ENCODE results near the gene PREX1. TPM values are rescaled to one million over a fixed set of nuclear protein-coding genes. Genes with fewer than 3 reads are reported as not detected.

The PREX1 gene
- polyA plus RNA-seq, 1 donor (not counting 4 experiments of a cell fraction or from before 2014, with no cell fraction given) = 0.22 TPM

- TF ChIP-seq, protein P1, sequence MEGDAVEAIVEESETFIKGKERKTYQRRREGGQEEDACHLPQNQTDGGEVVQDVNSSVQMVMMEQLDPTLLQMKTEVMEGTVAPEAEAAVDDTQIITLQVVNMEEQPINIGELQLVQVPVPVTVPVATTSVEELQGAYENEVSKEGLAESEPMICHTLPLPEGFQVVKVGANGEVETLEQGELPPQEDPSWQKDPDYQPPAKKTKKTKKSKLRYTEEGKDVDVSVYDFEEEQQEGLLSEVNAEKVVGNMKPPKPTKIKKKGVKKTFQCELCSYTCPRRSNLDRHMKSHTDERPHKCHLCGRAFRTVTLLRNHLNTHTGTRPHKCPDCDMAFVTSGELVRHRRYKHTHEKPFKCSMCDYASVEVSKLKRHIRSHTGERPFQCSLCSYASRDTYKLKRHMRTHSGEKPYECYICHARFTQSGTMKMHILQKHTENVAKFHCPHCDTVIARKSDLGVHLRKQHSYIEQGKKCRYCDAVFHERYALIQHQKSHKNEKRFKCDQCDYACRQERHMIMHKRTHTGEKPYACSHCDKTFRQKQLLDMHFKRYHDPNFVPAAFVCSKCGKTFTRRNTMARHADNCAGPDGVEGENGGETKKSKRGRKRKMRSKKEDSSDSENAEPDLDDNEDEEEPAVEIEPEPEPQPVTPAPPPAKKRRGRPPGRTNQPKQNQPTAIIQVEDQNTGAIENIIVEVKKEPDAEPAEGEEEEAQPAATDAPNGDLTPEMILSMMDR (optimal IDR thresholded peaks at IDR 0.05 in 1 of 3, IDR thresholded peaks at IDR 0.05 in 1 of 3, conservative IDR thresholded peaks at IDR 0.05 in 1 of 3; ENCODE audit: extremely low read depth in 1 of 3, insufficient read depth in 2 of 3, low read length in 3 of 3) = no peak
- TF ChIP-seq EZH2 (IDR thresholded peaks at IDR 0.05; ENCODE audit: low read length) = no peak
- no peaks in the 10 kb centered on the region for H3K9me1 ChIP-seq (ENCODE audit: control insufficient read depth, extremely low read depth, insufficient read depth, low read length)
- dilution Hi-C loops (cut with MboI; ENCODE audit: extremely low pct_ligation_motif_present, low sequenced_read_pairs) = no loop called here
These were observed 84.7 kb downstream of the PREX1 start for GRCh38 chr20:48742912-48743680.

DNA sequence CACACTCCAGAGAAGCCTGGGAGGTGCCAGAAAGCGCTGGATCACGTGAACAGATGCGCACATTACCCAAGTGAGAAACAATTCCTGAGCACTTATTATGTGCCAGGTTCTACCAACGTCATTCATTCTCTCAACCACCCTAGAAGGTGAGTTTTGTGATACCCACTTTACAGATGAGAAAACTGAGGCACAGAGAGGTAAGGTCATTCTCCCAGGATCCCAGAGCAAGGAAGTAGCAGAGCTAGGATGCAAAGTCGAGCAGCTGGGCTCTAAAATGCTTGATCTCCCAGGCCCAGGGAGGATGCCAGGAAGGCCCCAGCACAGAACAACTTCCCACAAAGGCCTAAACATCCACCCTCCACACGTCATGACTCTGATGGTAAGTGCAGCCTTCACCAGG lies 85.6 kb downstream of the PREX1 start:
- no peaks in the 10 kb centered on the region for H3K9me1 ChIP-seq (ENCODE audit: control insufficient read depth, extremely low read depth, insufficient read depth, low read length)
- FAIRE-seq (no peak), DNase-seq (ENCODE audit: low read depth, low spot score) (no peak)
- dilution Hi-C loops (cut with MboI; ENCODE audit: extremely low pct_ligation_motif_present, low sequenced_read_pairs) = no loop called here
- no peaks in the 10 kb centered on the region for H3K36me3 ChIP-seq (ENCODE audit: control insufficient read depth in 2 of 2, extremely low read depth in 1 of 2, insufficient read depth in 2 of 2, low read length in 2 of 2)
- H3K27ac ChIP-seq (ENCODE audit: control insufficient read depth, insufficient read depth, low read length) = no peak overlapping the region
- H3K9ac ChIP-seq (ENCODE audit: control insufficient read depth, extremely low read depth, insufficient read depth, low read length) = no peak overlapping the region
- H3K27me3 ChIP-seq (ENCODE audit: control insufficient read depth, extremely low read depth, insufficient read depth, low read length) = peaks cover 9% of the 10 kb centered on the region
- H2AFZ ChIP-seq (ENCODE audit: control insufficient read depth, low read length) = no peak overlapping the region
- H4K20me1 ChIP-seq (ENCODE audit: control insufficient read depth, extremely low read depth, insufficient read depth, low read length) = no peaks in the 10 kb centered on the region
- TF ChIP-seq, protein P1 (optimal IDR thresholded peaks at IDR 0.05 in 1 of 3, IDR thresholded peaks at IDR 0.05 in 1 of 3, conservative IDR thresholded peaks at IDR 0.05 in 1 of 3; ENCODE audit: extremely low read depth in 1 of 3, insufficient read depth in 2 of 3, low read length in 3 of 3) = no peak
- TF ChIP-seq EZH2 (IDR thresholded peaks at IDR 0.05; ENCODE audit: low read length) = no peak
- no peaks in the 10 kb centered on the region for H3K79me2 ChIP-seq (ENCODE audit: control insufficient read depth, insufficient read depth, low read length)
- no peak overlapping the region for H3K4me3 ChIP-seq (ENCODE audit: control insufficient read depth in 2 of 3, extremely low read depth in 1 of 3, insufficient read depth in 2 of 3, low read depth in 1 of 3, low read length in 3 of 3)
- H3K9me3 ChIP-seq (ENCODE audit: control insufficient read depth, low read depth, low read length) = no peaks in the 10 kb centered on the region
- H3K4me2 ChIP-seq (ENCODE audit: control insufficient read depth, extremely low read depth, insufficient read depth, low read depth, low read length) = no peak overlapping the region
- no peaks in the 10 kb centered on the region for H3K4me1 ChIP-seq (ENCODE audit: control insufficient read depth, extremely low read depth, insufficient read depth, low read length)

More at GRCh38 chr20:48742912-48743680, 84.7 kb downstream of the PREX1 start:
- FAIRE-seq (no peak), DNase-seq (ENCODE audit: low read depth, low spot score) (no peak)
- Histone ChIP-seq H3K27ac (ENCODE audit: control insufficient read depth, insufficient read depth, low read length) (no peak overlapping the region), H3K4me3 (ENCODE audit: control insufficient read depth in 2 of 3, extremely low read depth in 1 of 3, insufficient read depth in 2 of 3, low read depth in 1 of 3, low read length in 3 of 3) (no peak overlapping the region), H3K36me3 (ENCODE audit: control insufficient read depth in 2 of 2, extremely low read depth in 1 of 2, insufficient read depth in 2 of 2, low read length in 2 of 2) (no peaks in the 10 kb centered on the region), H2AFZ (ENCODE audit: control insufficient read depth, low read length) (no peak overlapping the region), H3K9me3 (ENCODE audit: control insufficient read depth, low read depth, low read length) (no peaks in the 10 kb centered on the region), H3K9ac (ENCODE audit: control insufficient read depth, extremely low read depth, insufficient read depth, low read length) (no peak overlapping the region), H3K79me2 (ENCODE audit: control insufficient read depth, insufficient read depth, low read length) (no peaks in the 10 kb centered on the region), H3K27me3 (ENCODE audit: control insufficient read depth, extremely low read depth, insufficient read depth, low read length) (peaks cover 5% of the 10 kb centered on the region), H4K20me1 (ENCODE audit: control insufficient read depth, extremely low read depth, insufficient read depth, low read length) (no peaks in the 10 kb centered on the region), H3K4me2 (ENCODE audit: control insufficient read depth, extremely low read depth, insufficient read depth, low read depth, low read length) (no peak overlapping the region), H3K4me1 (ENCODE audit: control insufficient read depth, extremely low read depth, insufficient read depth, low read length) (no peaks in the 10 kb centered on the region)
